Mucosa of gallbladder (tissue), 1 donor: ENCODE measurements around the gene SHC4. TPM values are rescaled to one million over a fixed set of nuclear protein-coding genes. Genes with fewer than 3 reads are reported as not detected.
A peak's percentile ranks its signal among the peaks of the same experiment; 100 is the strongest.
"Not testable (repeated sequence)": the region's sequence is repeated elsewhere in the genome, so short reads cannot be mapped to it uniquely, and the experiment has no call there.

ENCODE experiments used
- DNase-seq: peaks from one replicate; pipeline ENCODE4 v3.0.0-alpha.2; 2020; ENCODE audit warnings: low spot score
- total RNA-seq: library from RNA; stranded (reverse); gene quantifications from one replicate; pipeline ENCODE4 v1.2.1, GENCODE V29; 2021
- donor health status: DM: no; HTN: no; CAD: no.

The SHC4 gene
- total RNA-seq, 1 donor from 2014 or later = 3.7 TPM

DNA sequence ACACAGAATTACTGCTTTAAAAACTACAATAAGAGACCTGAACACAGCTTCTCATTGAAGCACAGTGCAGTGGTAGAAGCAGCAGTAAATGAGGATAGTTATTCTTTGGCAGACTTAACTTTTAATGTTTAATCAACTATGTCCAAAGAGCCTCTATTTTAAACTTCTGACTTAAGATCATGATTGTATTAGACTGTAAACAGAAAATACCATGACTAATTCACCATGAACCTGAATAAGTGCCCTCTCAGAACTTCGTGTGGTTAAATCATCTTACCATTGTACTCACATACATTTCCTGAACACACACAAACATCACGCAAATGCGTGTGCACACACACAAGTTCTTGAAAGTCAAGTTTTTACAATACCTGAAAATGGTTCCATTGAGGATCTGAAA, 166.8 kb downstream of the SHC4 start:
- DNase-seq = no peak

GRCh38 chr15:48796521-48796920, 167.2 kb downstream of the SHC4 start:
- DNase-seq = no peak

DNA sequence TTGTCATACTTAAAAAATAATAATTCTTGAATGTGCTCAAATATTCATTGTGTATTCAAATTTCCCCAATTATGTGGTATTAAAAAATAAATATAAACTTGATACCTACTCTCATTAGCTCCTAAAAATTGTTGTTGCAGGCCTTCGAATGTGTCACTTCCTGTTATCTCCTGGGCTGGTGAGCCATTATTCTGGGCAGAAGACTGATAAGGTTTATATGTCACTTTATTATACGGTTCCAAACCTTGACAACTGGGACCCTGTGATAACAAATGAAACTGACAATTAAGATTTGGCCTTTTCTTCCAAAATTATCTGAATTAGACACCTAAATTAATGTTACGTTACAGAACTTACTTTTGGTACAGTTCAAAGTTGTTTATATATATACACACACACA, 167.8 kb downstream of the SHC4 start:
- no peak for DNase-seq

GRCh38 chr15:48794697-48795134, 169.0 kb downstream of the SHC4 start:
- DNase-seq = no peak

- DNase-seq = no peak
These were observed 171.3 kb downstream of the SHC4 start for GRCh38 chr15:48792408-48792807.

DNA sequence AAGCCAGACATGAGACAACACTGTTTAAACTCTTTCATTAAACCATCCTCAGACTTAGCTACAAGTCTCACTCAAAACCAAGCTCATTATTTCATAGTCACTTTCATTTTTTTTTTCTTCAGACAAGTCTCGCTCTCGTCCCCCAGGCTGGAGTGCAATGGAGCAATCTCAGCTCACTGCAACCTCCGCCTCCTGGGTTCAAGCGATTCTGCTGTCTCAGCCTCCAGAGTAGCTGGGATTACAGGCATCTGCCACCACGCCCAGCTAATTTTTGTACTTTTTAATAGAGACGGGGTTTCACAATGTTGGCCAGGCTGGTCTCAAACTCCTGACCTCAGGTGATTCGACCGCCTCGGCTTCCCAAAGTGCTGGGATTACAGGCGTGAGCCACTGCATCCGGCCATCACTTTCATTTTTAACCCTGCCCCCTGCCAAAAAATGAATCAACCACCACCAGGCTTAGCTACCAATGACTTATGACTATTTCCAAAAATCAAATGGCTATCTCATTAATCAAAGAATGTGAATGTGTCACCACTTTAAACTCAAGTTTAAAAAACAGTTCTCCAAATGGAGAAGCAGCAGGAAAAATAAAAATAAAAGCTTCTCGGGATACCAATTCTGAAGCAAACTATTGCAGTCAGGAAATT, 173.1 kb downstream of the SHC4 start:
- not testable (repeated sequence) for DNase-seq

DNA sequence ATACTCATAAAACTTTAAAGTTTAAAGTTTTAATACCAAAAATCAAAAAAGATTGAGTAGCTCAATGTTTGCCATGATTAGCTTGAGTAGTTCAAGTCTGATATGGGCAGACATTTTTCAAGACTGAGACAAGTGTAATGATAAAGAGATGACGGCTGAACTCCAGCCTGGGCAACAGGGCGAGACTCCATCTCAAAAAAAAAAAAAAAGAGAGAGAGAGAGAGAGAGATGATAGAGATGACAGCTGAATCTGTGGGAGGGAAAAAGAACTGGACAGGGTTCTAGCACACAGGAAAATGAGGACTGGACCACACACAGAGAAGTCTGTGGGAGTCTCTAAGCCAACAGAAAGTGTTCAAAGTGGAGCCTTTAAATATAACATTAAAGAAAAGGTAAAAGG, 178.0 kb downstream of the SHC4 start:
- no peak for DNase-seq

GRCh38 chr15:48785195-48785594, 178.5 kb downstream of the SHC4 start:
- peak; percentile 31 for DNase-seq

DNA sequence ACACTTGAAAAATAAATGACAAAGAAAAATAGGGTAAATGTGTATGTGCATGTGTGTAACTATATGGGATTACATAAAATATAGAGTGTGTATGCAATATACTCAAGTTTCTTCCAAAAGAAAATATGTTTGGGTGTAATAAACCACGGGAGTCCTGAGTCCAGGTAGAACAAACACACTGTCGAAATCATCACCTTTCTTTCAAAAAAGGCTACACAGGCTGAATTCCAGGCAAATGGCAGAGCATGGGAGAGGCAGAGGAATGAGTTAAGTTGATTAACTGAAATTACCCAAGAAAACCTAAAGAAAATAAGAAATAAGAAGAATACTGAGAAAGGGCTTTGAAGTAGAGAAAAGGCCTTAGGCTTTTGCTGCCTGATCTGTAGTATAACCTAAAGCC, 179.0 kb downstream of the SHC4 start:
- DNase-seq = no peak

DNA sequence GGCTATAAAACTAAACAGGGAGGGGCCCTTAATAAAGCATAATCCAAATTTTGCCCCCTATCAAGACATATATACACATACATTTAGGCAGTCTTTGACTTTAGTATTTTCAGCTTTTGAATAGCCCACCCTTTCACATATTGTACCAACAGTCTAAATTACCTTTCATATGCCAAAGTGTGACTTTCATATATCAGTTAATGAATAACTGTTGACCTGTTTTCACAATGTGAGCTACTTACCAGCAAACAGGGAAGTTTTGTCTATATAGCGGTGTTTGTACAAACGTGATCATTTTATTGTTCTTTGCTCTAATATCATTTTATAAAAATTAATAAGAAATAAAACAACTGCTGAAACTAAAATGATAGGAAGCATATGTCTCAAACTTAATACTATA, 180.8 kb downstream of the SHC4 start:
- no peak for DNase-seq

DNA sequence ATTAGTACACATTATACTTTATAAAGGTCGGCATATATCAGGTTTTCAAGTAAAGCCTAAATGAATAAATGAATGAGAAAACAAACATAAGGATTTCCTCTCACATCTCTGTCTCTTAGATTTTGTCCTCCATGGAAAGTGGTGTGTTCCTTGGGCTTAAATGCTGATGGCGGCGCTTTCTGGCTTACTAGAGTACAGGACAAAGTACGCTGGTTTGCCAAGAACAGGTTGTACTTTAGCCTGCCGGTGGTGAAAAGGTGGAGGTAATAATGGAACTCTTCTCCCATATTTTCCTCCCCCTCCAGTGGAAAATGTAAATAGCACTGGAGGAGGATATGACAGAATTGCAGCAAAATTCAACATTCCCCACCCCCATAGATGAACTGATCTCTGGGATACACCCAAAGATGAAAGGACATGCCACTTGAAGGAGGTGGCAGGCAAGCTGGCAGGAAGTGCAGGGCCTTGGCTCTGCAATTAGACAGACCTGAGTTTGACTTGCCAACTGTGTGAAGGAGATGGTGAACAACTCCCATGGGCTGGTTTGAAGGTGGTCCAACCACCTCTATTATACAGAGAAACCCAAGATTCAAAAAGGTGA, 182.1 kb downstream of the SHC4 start:
- DNase-seq = peak; percentile 38

DNA sequence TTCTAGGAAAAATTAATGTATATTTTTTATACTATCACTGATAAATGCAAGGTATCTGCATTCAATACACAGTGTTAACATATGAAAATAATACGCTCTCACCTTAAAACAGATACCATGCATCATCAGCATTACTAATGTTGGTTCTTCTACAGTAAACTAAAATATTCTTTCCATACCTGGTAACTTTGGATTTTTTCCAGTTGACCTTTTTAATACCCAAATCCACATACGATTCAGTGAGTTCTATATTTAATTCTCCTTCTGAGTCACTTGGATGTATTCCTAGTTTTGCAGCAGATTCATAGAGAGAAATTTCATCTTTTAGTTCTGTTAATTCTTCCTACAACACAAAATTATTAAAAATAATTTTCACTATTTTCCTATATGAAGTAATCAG, 182.7 kb downstream of the SHC4 start:
- no peak for DNase-seq

DNA sequence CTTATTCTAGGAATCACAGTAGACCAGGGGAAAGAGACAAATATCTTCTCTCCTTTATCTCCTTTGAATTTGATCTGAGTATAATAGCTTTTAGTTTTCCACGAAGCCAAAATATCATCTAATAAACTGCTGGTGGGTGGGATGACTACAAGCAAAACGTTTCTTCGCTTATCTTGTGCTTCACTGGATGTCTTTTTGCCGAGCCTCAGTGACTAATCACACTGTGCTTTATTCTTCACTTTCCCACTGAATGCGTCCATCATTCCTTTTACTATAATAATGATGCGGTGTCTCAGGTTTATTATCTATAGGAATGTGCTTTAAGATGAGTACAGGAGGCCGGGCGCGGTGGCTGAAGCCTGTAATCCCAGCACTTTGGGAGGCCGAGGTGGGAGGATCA, 185.4 kb downstream of the SHC4 start:
- DNase-seq = no peak

DNA sequence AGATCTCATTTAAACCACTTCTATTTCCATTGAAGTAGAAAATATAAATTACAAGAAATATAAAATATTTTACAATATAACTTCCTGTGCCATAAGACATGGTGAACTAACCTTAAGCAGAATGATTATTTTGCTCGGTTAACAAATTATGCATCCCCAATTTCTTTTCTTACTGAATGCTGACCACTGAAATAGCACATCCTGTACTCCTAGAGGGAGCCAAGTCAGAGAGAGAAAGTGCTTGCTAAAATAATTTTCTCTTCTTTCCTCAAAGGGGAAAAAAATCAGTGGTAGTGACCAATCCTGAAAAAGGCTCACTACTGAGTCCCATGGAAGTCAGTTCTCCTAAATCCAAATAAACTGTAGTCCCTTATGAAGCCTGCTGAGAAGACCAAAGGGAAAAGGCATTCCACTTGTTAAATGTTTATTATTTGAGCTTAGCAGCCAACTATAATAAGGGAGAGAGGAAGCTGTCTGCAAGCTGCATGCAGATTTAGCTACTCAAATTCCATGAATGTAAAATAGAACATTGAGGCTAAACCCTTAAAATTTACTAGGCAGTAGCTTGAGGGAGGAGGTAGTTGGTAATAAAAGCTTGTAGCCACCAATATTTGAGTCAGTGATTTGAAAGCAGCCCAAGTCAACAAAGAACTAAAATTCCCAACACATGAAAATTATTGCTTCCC, 185.9 kb downstream of the SHC4 start:
- DNase-seq = no peak

- no peak for DNase-seq
These were observed 188.2 kb downstream of the SHC4 start for GRCh38 chr15:48775546-48775945.

DNA sequence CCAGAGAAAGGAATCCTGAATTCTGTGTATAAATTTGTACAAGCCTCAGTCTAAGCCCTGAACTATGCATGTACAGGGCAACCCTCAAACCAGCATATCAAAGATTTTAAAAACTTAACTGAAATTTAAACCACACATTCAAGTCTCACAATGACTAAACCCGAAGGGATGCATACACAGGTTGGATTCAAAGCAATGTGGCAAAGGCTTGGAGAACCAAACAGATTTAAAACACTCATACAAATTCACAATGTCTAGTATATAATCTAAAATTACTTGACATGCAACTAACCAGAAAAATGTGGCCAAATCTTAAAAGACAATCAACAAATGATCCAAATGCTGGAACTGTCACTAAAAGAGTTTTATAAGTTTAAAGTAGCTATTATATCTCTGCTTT, 189.2 kb downstream of the SHC4 start:
- DNase-seq = no peak

Other genes with a start within 250 kb of the SHC4 start
- 5.5 TPM for gene CEP152, start 152.8 kb downstream of the SHC4 start, total RNA-seq
- 182 TPM for gene EID1, start 85.8 kb downstream of the SHC4 start, total RNA-seq
- 56.1 TPM for gene SECISBP2L, start 82.5 kb upstream of the SHC4 start, total RNA-seq
- 67.8 TPM for gene COPS2, start 191.7 kb upstream of the SHC4 start, total RNA-seq
- gene GALK2, start 206.3 kb upstream of the SHC4 start, total RNA-seq = 41.2 TPM